Spleen (tissue), 11 donors: ENCODE data around the gene PUS10. TPM values are rescaled to one million over a fixed set of nuclear protein-coding genes. Genes with fewer than 3 reads are reported as not detected.
"Not testable (repeated sequence)": the region's sequence is repeated elsewhere in the genome, so short reads cannot be mapped to it uniquely, and the experiment has no call there.

Experiments used
- DNase-seq: peaks from one replicate; pipeline ENCODE4 v3.0.0-alpha.2; 2020
- H3K27ac ChIP-seq, 8 donors: fragments of 200-600 bp; sonication (generic) in 7 of 8; 1 replicate in 4 of 8; 2 replicates in 4 of 8; pipeline versions ENCODE4 v1.5.0 to v1.8.0; 2016 to 2021; ENCODE audit warnings: inconsistent platforms in 4 of 8, mild to moderate bottlenecking in 4 of 8, moderate library complexity in 1 of 8
- H3K27me3 ChIP-seq, 7 donors: fragments of 200-600 bp; sonication (generic) in 6 of 7; replicated peaks in 1 of 7; 1 replicate in 4 of 7; 2 replicates in 3 of 7; pipeline versions ENCODE4 v1.5.0 to v1.8.0; 2016 to 2021; ENCODE audit warnings: inconsistent platforms in 3 of 7, mild to moderate bottlenecking in 1 of 7
- H3K36me3 ChIP-seq, 6 donors: fragments of 200-600 bp; sonication (generic) in 5 of 6; 1 replicate in 4 of 6; 2 replicates in 2 of 6; pipeline versions ENCODE4 v1.5.0 to v1.8.0; 2016 to 2021; ENCODE audit warnings: inconsistent platforms in 2 of 6
- H3K4me1 ChIP-seq, 6 donors: fragments of 200-600 bp; sonication (generic) in 5 of 6; 1 replicate in 3 of 6; 2 replicates in 3 of 6; pipeline versions ENCODE4 v1.5.0 to v1.8.0; 2016 to 2021; ENCODE audit warnings: inconsistent platforms in 3 of 6
- H3K4me3 ChIP-seq, 8 donors: fragments of 200-600 bp; sonication (generic) in 7 of 8; 1 replicate in 4 of 8; 2 replicates in 4 of 8; pipeline versions ENCODE4 v1.5.0 to v1.8.0; 2016 to 2021; ENCODE audit warnings: inconsistent platforms in 4 of 8, mild to moderate bottlenecking in 4 of 8, moderate library complexity in 2 of 8
- H3K9me3 ChIP-seq, 8 donors: fragments of 200-600 bp; sonication (generic) in 7 of 8; 1 replicate in 4 of 8; 2 replicates in 4 of 8; pipeline versions ENCODE4 v1.5.0 to v1.8.0; 2016 to 2021; ENCODE audit warnings: inconsistent platforms in 4 of 8
- POLR2A ChIP-seq, 3 donors: fragments of 450-650 bp; IDR thresholded peaks; one replicate each; pipeline ENCODE4 v1.5.1; 2017; ENCODE audit warnings: antibody characterized with exemption in 3 of 3, mild to moderate bottlenecking in 1 of 3
- POLR2AphosphoS5 ChIP-seq, 3 donors: sonication (generic); formaldehyde crosslinking; IDR thresholded peaks; one replicate each; pipeline ENCODE4 v1.5.1; 2017; ENCODE audit warnings: antibody characterized with exemption in 3 of 3
- WGBS, 5 donors: extraction: QIAGEN DNeasy Blood & Tissue Kit in 3 of 5; methylation state at CpG; one replicate each; pipeline versions ENCODE4 v1.1.5 to v1.1.7; 2013 to 2018; 5-methylcytosine and 5-hydroxymethylcytosine counted together
- intact Hi-C: fragments of 100-400 bp; cut with DNase I; formaldehyde crosslinking; loops from one replicate; pipeline ENCODE4 v1.15.0; 2023; ENCODE audit warnings: low total_unique reads
- polyA plus RNA-seq, 3 donors: library from polyadenylated mRNA; stranded (reverse); fragments of 200-250 nt; gene quantifications; one replicate each; pipeline ENCODE4 v1.2.1, GENCODE V29; 2013
- total RNA-seq, 7 donors: library from RNA; depleted of rRNA in 3 of 7; stranded (reverse); fragments of >200 nt in 3 of 7; fragmentation: NEBNext Ultra II Directional in 4 of 7; extraction: Animal tissue kit (Norgen Biotek cat#: 25700) in 4 of 7; gene quantifications; one replicate each; pipeline versions ENCODE4 v1.1.0 to v1.2.1, GENCODE V29; 2016 to 2021
- TF ChIP-seq, protein P1 (sequence below), 11 experiments: fragments of 200-600 bp in 7 of 11; fragments of 450-650 bp in 4 of 11; sonication (generic) in 4 of 11; IDR thresholded peaks in 8 of 11; conservative IDR thresholded peaks in 3 of 11; 1 replicate in 7 of 11; 2 replicates in 4 of 11; pipeline versions ENCODE4 v1.4.0 to v1.8.0; 2016 to 2021; ENCODE audit warnings: antibody characterized with exemption in 11 of 11, inconsistent platforms in 4 of 11, mild to moderate bottlenecking in 1 of 11
- donor health status: healthy with polysubstance abuse.
- donor health status: DM: no; HTN: no; CAD: no; lungs with moderate emphysema.
- donor health status: DM: no; HTN: no; CAD: no.
- donor health status: Bipolar disorder and iron deficiency.
- donor health status: healthy.
- donor health status: DM: no; HTN: no; CAD: no.
- donor health status: DM: yes; HTN: yes; CAD: no.

PUS10 gene
- total and polyA plus RNA-seq, 10 donors, result 3.5 to 12.6 (median 6.4) TPM

DNA sequence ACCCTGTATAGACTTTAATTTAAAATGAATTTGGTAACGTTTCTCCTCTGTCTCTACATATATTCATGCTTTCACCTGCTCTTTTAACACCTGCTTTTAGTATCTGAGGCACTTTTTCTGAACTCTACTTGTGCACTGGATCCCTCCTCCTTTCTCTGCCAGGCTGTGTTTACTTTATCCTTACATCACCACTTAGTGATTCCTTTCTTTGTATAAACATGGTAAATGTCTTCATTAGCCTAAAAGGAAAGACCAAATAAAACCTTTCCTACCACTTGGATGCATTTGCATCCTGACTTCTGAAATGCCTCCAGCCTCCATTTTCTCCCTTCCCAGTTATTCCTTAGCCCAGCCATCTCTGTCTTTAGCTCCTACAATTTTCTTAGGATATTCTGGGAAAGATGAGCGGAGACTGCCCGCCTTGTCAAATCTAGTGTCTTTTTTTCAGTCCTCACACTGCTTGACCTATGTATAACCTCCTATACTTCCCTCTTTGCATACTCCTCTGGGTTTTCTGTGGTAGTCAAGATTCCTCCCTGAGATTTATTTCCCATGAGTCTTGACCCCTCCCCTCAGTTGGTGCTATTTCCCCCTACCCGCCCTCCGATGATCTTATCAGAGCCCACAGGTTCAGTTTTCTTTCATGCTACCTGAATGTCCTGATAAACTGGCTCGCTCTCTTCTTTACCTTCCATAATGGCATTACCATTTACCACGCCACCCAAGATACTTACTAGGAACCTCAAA, 91.9 kb downstream of the PUS10 start:
- Histone ChIP-seq H3K4me1 (peaks cover 0 to 37% (median 13%) of the 10 kb centered on the region in 6 donors), H3K36me3 (peaks cover 4 to 66% (median 51%) of the 10 kb centered on the region in 6 donors), H3K27me3 (no peaks in the 10 kb centered on the region), H3K4me3 (peak overlapping the region in 1 of 8 donors; percentile 42), H3K27ac (peak overlapping the region in 7 of 8 donors; percentile 64 to 87 (median 80)), H3K9me3 (no peaks in the 10 kb centered on the region)
- intact Hi-C loops, result no loop called here
- 69 to 86% (median 78%) methylated on average over 7 of the region's 7 CpGs for WGBS, 5 donors
- TF ChIP-seq POLR2AphosphoS5 (IDR thresholded peaks at IDR 0.05) (no peak), POLR2A (IDR thresholded peaks at IDR 0.05) (no peak)
- TF ChIP-seq, protein P1, sequence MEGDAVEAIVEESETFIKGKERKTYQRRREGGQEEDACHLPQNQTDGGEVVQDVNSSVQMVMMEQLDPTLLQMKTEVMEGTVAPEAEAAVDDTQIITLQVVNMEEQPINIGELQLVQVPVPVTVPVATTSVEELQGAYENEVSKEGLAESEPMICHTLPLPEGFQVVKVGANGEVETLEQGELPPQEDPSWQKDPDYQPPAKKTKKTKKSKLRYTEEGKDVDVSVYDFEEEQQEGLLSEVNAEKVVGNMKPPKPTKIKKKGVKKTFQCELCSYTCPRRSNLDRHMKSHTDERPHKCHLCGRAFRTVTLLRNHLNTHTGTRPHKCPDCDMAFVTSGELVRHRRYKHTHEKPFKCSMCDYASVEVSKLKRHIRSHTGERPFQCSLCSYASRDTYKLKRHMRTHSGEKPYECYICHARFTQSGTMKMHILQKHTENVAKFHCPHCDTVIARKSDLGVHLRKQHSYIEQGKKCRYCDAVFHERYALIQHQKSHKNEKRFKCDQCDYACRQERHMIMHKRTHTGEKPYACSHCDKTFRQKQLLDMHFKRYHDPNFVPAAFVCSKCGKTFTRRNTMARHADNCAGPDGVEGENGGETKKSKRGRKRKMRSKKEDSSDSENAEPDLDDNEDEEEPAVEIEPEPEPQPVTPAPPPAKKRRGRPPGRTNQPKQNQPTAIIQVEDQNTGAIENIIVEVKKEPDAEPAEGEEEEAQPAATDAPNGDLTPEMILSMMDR (IDR thresholded peaks at IDR 0.05 in 8 of 11, conservative IDR thresholded peaks at IDR 0.05 in 3 of 11), result no peak
- no peak for DNase-seq

DNA sequence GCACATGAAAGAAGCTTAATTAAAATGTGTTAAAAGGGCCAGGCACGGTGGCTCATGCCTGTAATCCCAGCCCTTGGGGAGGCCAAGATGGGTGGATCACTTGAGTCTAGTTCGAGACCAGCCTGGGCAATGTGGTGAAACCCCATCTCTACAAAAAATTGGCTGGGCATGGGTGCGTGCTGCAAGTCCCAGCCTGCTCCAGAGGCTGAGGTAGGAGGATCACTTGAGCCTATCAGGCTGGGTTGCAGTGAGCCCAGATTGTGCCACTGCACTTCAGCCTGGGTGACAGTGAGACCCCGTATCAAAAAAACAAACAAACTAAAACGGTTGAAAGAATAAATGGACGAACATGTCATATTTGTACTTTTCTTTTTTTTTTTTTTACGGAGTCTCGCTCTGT, 110.7 kb downstream of the PUS10 start:
- TF ChIP-seq POLR2A (IDR thresholded peaks at IDR 0.05) (no peak), POLR2AphosphoS5 (IDR thresholded peaks at IDR 0.05) (no peak)
- TF ChIP-seq, protein P1 (IDR thresholded peaks at IDR 0.05 in 8 of 11, conservative IDR thresholded peaks at IDR 0.05 in 3 of 11), result no peak
- 92 to 97% (median 95%) methylated on average over 8 of the region's 8 CpGs for WGBS, 5 donors
- peaks cover 0 to 87% (median 58%) of the 10 kb centered on the region in 6 donors for H3K36me3 ChIP-seq

DNA sequence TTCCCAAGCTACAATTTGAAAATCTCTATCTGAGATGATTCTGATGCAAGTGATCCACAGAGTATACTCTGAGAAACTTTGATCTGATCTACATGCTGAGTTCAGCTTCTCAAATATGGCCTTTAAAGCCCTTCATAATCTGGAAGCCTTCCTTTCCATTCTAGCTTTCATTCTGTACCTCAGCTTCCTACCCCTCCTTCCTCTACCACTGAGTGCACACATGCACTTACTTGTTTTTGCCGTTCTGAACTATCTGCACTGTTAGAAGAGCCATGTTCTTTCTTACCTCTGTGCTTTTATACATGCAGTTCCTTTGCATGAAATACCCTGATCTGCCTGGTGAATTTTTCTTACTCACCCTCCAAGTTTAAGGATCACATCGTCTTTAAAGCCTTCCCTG, 111.7 kb downstream of the PUS10 start:
- intact Hi-C loops, result no loop called here
- H3K4me3 ChIP-seq, result no peak overlapping the region
- no peaks in the 10 kb centered on the region for H3K4me1 ChIP-seq
- peaks cover 0 to 95% (median 68%) of the 10 kb centered on the region in 6 donors for H3K36me3 ChIP-seq
- H3K27ac ChIP-seq, result no peak overlapping the region
- no peaks in the 10 kb centered on the region for H3K27me3 ChIP-seq
- TF ChIP-seq POLR2A (IDR thresholded peaks at IDR 0.05) (no peak), POLR2AphosphoS5 (IDR thresholded peaks at IDR 0.05) (peak in 1 of 3 donors; percentile 16)
- 91 to 96% (median 94%) methylated on average over 2 of the region's 2 CpGs for WGBS, 5 donors
- no peaks in the 10 kb centered on the region for H3K9me3 ChIP-seq
- no peak for DNase-seq

More for the DNA sequence above, 110.7 kb downstream of the PUS10 start:
- no peak for DNase-seq
- Histone ChIP-seq H3K4me3 (no peak overlapping the region), H3K27ac (no peak overlapping the region), H3K9me3 (no peaks in the 10 kb centered on the region), H3K27me3 (no peaks in the 10 kb centered on the region), H3K4me1 (no peaks in the 10 kb centered on the region)
- intact Hi-C loops, result no loop called here

DNA sequence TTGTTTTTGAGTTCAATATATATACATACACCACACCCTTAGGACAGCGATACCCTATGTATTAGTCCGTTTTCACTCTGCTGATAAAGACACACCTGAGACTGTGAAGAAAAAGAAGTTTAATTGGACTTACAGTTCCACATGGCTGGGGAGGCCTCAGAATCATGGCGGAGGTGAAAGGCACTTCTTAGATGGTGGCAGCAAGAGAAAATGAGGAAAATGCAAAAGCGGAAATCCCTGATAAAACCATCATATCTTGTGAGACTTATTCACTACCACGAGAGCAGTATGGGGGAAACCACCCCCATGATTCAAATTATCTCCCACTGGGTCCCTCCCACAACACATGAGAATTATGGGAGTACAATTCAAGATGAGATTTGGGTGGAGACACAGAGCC, 112.2 kb downstream of the PUS10 start:
- WGBS, 5 donors, result 84 to 90% (median 87%) methylated on average over 5 of the region's 5 CpGs
- H3K9me3 ChIP-seq, DNase-seq, H3K27ac ChIP-seq, intact Hi-C loops, H3K4me3 ChIP-seq, H3K4me1 ChIP-seq, H3K27me3 ChIP-seq: not testable (repeated sequence)
- peaks cover 0 to 100% (median 73%) of the 10 kb centered on the region in 6 donors for H3K36me3 ChIP-seq

DNA sequence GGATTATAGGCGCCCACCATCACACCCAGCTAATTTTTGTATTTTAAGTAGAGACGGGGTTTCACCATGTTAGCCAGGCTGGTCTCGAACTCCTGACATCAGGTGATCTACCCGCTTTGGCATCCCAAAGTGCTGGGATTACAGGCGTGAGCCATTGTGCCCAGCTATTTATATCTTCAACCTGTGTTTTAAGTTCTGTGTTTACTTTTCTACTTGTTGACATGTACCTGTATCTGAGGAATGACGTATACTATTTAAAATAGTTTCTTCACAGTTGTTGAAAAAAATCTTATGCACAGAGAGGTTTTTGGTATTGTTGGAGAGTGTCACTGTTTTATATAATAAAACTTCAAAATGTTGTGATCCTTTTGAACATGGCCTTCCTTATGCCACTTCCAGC, 116.8 kb downstream of the PUS10 start:
- H3K9me3 ChIP-seq, H3K27me3 ChIP-seq, H3K4me3 ChIP-seq, intact Hi-C loops, DNase-seq, H3K27ac ChIP-seq: not testable (repeated sequence)
- 94 to 97% (median 95%) methylated on average over 6 of the region's 6 CpGs for WGBS, 5 donors
- Histone ChIP-seq H3K36me3 (peaks cover 0 to 100% (median 78%) of the 10 kb centered on the region in 6 donors), H3K4me1 (peaks cover 3 to 28% (median 13%) of the 10 kb centered on the region in 6 donors)
